NCI-H1105 treated with DMSO at 0.1 percent for 48 hours (cell line): ENCODE data around the gene MED13L.

Experiments
- DNase-seq: peaks from one replicate; lab custom pipeline; 2025; lab: John Stamatoyannopoulos, UW

Gene MED13L

GRCh38 chr12:116090516-116090915 is 187.0 kb downstream of the MED13L start:
- DNase-seq, result no peak

GRCh38 chr12:116089080-116089479 is 188.4 kb downstream of the MED13L start:
- no peak for DNase-seq

GRCh38 chr12:116087962-116088361 is 189.5 kb downstream of the MED13L start:
- DNase-seq, result no peak

GRCh38 chr12:116087399-116087798 is 190.1 kb downstream of the MED13L start:
- no peak for DNase-seq

GRCh38 chr12:116080415-116080814 is 197.1 kb downstream of the MED13L start:
- DNase-seq, result no peak

GRCh38 chr12:116078396-116078795 is 199.1 kb downstream of the MED13L start:
- no peak for DNase-seq

GRCh38 chr12:116077431-116077830 is 200.1 kb downstream of the MED13L start:
- DNase-seq, result no peak

GRCh38 chr12:116076399-116076798 is 201.1 kb downstream of the MED13L start:
- DNase-seq, result no peak

- DNase-seq, result no peak
Measured at GRCh38 chr12:116074686-116075085, 202.8 kb downstream of the MED13L start.

GRCh38 chr12:116071555-116072230 is 205.8 kb downstream of the MED13L start:
- DNase-seq, result no peak

- no peak for DNase-seq
Measured at GRCh38 chr12:116070444-116070843, 207.0 kb downstream of the MED13L start.

- DNase-seq, result no peak
Measured at GRCh38 chr12:116069943-116070342, 207.6 kb downstream of the MED13L start.

GRCh38 chr12:116068853-116069252 is 208.6 kb downstream of the MED13L start:
- DNase-seq, result no peak

GRCh38 chr12:116068371-116068770 is 209.1 kb downstream of the MED13L start:
- no peak for DNase-seq

GRCh38 chr12:116067892-116068291 is 209.6 kb downstream of the MED13L start:
- DNase-seq, result no peak

- DNase-seq, result peak; percentile 47
Measured at GRCh38 chr12:116066381-116067230, 210.9 kb downstream of the MED13L start.

GRCh38 chr12:116065606-116066005 is 211.9 kb downstream of the MED13L start:
- no peak for DNase-seq

GRCh38 chr12:116064493-116064892 is 213.0 kb downstream of the MED13L start:
- DNase-seq, result no peak

GRCh38 chr12:116062698-116063097 is 214.8 kb downstream of the MED13L start:
- DNase-seq, result no peak

- no peak for DNase-seq
Measured at GRCh38 chr12:116060764-116061163, 216.7 kb downstream of the MED13L start.

GRCh38 chr12:116059904-116060303 is 217.6 kb downstream of the MED13L start:
- no peak for DNase-seq

- no peak for DNase-seq
Measured at GRCh38 chr12:116058574-116058973, 218.9 kb downstream of the MED13L start.

GRCh38 chr12:116057356-116057755 is 220.1 kb downstream of the MED13L start:
- DNase-seq, result no peak
